Stimulated activated CD8-positive, alpha-beta memory T cell treated with anti-CD3 and anti-CD28 coated beads, Interleukin-12 subunit alpha, Interleukin-12 subunit beta, amount 100 ng/mL, for 24 hours (primary cell): ENCODE data around the gene FOXD1.
"Not testable (repeated sequence)": the region's sequence is repeated elsewhere in the genome, so short reads cannot be mapped to it uniquely, and the experiment has no call there.

Source experiments
- DNase-seq: peaks from one replicate; pipeline ENCODE4 v3.0.0-alpha.2; 2020; ENCODE audit errors: extremely low read depth

The FOXD1 gene

DNA sequence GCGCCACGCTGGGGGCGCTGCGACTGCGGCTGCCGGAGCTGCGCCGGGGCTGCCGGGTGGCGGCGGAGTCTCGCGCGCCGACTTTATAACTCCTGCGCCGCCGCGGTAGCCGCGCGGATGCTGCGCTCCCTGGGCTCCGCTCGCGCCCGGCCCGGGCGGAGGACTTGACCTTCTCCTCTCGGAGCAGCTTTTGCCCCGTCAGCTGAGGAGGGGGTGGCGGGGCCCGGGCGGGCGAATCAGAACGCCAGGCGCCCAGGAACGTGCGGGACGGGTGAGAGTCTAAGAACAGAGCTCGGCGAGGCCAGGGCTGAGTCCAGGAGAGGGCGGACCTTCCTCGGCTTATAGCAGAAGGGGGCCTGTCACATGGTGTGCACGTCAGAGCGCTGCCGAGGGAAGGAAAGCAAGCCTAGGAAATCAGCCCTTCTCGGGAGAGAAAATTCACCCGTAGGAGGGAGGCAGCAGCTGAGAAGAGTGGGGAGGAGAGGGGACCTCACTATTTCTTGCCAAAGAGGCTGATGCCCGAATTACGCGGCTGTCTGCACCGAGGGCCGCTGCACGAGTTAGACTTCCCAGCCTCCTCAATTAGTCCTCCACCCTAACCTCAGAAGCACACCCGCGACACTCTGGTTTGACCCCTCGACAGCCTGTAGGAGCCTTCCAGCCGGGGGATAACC is at the start of gene FOXD1:
TSS of gene FOXD1 (minus strand) at position 315 of the 674 bp plus-strand sequence. CDS start 415 bp downstream, outside the sequence.
- DNase-seq: no peak

DNA sequence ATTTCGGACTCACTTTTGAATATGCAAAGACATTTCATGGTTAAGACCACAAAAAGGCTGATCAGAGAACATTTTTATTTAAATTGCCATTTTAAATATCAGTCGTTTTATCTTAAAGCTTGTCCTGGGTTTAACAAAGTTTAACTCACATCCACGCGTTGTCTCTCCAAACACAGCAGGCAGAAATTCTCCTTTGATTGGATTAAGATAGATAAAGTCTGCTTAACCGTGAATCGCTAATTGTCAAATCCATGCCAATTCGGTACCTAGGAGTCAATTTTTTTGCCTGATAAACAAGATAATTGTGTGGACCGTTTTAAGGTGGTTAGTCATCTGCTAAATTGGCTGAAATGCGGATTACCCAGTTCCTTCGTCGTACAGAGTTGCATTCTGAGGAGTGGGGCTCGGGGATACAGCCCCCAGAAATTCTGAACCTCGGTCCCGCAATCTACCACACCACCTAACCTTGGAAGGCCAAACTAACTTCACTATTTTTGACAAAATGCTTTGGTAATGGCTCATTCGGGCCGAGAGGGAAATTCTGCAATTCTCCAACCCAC is 49.0 kb upstream of the FOXD1 start:
- no peak for DNase-seq

DNA sequence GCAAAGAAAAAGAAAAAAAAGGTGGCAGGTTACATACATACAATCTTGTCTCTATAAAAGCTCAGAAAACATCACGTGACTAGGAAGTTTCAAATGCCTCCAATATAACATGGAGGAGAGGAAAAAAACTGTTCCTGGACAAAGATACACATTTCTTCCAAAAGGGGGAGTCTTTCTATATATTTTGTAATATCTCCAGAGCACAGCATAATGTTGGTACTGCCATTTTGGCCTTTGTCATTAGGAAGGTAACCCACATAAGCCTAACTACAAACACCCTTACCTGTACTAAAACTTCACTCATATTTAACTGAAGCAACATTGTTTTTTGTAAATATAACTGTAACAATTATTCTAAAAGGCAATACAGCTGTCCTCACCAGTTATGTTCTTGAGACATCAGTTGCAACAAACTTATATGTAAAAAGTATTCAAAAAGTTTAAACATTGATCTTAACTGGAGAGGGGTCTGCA is 48.4 kb upstream of the FOXD1 start:
- DNase-seq: no peak

DNA sequence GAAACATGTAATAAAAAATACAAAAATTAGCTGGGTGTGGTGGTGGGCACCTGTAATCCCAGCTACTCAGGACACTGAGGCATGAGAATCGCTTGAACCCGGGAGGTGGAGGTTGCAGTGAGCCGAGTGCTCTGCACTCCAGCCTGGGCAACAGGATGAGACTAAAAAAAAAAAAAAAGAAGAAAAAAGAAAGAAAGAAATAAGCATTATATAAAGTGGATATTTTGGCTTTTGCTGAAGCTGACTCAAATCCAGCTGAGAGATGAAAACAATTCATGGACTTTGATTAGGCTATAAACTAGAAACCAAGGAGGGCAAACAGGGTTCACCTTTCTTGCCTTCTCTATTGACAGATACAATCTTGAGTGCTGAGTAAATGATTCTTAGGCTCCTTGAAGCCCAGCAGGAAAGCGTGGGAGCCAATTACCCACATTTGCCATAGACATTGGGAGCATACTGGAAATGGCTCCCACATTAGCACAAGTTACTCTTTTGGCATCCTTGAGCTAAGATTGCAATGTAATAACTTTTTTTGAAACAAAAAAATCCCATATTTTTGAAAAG is 47.3 kb upstream of the FOXD1 start:
- no peak for DNase-seq

DNA sequence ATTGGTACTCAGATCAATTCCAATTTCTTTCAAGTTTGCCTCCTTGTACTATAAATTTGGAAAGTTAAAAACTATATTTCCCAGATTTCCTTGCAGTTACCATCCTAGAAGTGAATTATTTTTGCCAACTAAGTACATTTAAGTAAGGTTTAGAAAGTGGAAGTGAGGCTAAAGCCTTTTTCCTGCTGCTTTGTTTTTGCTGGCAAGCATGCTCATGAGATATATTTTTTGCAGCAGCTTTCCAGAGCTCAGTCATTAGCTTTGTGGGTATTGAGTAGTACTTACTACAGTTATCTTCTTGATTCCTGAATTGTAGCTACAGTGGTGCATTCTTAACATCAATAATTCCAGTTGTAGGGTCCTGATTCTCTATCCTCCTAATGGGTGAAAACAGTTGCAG is 46.1 kb upstream of the FOXD1 start:
- no peak for DNase-seq

DNA sequence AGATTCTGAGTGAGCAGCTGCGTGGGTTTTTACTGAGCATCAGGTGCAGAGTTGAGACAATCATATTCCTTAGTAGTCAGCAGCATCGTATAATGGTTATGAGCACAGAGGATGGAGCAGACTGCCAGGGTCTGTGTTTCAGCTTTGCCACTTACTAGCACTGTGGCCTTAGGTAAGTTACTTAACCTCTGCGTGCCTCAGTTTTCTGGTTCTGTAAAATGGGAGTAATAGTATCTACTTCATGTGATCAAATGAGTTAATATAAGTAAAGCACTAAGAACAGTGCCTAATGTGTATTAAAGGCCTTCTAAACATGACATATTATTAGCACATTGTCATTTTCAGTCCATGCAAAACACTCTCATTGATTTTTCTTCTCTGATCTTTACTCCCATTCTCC is 44.8 kb upstream of the FOXD1 start:
- no peak for DNase-seq

DNA sequence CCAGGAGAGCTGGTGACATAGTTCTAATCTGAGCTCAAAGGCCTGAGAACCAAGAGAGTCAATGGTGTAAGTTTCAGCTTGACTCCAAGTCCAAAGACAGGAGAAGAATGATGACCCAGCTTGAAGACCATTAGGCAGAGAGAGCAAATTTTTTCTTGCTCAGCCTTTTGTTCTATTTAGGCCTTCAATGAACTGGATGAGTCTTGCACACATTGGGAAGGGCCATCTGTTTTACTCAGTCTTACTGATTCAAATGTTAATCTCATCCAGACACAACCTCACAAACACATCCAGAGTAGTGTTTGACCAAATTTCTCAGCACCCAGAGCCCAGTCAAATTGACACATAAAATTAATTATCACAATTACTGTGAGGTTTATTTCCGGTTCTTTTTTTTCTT is 42.6 kb upstream of the FOXD1 start:
- no peak for DNase-seq

DNA sequence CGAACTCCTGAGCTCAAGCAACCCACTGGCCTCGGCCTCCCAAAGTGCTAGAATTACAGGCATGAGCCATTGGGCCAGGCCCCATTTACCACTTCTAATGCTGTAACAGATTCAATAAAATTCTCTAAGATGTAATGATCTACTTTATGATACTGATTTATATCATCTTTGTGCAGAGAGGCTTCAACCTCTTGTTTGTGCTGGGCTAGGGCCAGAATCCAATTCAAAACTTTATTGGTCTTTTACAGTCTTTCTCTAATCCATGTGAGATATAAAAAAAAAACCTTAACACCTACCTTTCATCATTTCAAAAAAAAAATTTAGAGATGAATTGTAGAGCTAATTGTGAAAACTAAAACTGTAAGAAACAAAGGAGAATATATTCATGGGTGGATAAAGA is 41.5 kb upstream of the FOXD1 start:
- DNase-seq: no peak

DNA sequence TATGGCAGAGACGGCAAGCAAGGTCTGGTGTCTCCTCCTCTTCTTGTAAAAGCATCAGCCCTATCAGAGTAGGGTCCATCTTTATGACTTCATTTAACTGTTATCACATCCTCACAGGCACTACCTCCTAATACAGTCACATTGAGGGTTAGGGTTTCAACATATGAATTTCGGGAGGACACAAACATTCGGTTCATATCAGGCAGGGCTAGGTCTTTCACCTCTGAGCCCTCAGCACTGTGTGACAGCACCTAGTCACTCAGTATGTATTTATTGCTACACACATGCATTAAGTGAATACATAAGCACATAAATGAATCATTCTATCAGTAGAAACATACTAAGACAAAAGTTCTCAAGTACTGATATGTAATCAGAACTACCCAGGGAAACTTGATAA is 40.2 kb upstream of the FOXD1 start:
- DNase-seq: no peak

DNA sequence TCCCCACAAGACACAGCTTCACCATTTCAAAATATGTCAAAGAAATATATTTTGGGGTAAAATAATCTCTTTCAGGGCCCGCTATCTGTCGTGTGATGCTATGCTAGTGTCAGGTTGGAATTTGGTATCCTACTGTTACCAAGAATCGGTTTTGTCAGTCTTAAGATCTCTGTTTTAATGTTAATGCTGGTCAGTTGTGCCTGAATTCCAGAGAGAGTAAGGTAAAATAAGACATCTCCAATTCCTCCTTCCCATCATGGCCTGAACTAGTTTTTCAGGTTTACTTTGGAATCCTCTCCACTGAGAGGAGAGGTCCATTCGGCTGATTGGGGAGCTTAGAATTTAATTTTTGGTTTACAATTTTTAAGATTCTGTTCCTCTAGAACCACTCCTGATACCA is 39.2 kb upstream of the FOXD1 start:
- no peak for DNase-seq

DNA sequence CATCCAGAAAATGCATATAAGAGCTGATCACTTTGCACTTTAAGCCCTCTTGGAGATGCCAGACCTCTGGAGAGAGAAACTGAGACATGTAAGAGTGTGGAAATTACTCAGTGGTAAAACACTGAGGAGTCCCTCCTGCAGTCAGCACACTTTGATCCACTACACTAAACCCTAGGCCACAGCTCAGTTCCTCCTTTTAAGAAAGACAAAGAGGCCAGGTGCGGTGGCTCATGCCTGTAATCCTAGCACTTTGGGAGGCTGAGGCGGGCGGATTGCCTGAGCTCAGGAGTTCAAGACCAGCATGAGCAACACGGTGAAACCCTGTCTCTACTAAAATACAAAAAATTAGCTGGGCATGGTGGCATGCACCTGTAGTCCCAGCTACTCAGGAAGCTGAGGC is 38.7 kb upstream of the FOXD1 start:
- not testable (repeated sequence) for DNase-seq

DNA sequence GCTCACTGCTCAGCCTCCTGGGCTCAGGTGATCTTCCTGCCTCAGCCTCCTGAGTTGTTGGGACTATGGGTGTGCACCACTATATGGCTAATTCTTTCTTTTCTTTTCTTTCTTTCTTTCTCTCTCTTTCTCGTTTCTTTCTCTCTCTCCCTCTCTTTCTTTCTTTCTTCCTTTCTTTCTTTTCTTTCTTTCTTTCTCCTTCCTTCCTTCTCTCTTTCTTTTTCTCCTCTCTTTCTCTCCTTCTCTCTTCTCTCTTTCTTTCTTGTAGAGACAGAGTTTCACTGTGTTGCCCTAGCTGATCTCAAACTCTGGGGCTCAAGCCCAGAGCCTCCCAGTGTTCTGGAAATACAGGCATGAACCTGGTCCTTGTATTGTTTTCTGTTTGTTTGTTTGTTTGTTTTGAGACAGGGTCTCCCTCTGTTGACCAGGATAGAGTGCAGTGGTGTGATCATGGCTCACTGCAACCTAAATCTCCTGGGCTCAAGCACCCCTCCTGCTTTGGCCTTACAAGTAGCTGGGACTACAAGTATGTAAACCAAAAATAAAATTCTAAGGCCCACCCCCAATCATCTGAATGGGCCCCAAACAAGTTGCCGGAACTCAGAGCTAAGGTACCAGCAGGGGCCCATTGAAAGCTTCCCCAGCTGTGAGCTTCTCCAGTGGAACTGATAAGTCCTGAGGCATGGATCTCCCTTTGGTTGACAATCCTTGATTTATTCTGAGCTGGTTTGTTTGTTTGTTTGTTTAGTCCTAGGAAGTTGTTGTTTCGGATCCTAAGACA is 37.7 kb upstream of the FOXD1 start:
- no peak for DNase-seq

DNA sequence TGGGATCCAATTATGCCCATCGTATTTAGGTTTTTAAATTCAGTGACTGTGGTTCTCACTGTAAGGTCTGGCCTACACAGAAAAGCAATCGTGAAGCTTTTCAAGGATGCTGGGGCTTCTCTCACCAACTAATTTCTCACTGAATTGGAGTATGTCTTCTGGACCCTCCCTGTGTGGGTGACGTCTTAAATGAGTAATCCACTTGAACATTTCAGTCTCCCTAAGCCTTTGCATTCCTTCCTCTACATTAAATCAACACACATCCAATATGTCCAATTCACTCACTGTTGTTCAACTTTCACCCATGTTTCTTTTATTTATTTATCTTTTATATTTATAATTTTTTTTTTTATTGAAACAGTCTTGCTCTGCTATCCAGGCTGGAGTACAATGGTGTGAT is 37.1 kb upstream of the FOXD1 start:
- DNase-seq: no peak

DNA sequence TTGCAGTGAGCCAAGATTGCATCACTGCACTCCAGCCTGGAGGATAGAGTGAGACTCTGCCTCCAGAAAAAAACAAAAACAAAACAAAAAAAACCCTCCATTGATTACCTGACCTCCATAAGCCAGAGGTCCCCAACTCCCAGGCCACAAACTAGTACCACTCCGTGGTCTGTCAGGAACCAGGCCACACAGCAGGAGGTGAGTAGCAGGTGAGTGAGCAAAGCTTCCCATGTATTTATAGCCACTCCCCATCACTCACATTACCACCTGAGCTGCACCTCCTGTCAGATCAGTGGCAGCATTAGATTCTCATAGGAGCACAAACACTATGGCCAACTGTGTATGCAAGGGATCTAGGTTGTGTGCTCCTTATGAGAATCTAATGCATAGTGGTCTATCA is 35.9 kb upstream of the FOXD1 start:
- DNase-seq: no peak

DNA sequence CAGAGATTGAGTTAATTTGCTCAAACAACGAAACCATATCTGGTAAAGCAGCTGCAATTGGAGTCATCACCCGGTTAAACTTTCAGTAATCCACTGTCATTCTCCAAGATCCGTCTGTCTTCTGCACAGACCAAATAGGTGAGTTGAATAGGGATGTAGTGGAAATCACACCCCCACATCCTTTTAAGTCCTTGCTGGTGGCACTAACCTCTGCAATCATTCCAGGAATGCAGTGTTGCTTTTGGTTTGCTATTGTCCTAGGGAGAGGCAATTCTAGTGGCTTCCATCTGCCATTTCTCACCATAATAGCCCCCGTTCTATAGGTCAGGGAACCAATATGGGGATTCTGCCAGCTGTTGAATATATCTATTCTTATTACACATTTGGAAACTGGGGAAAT is 35.1 kb upstream of the FOXD1 start:
- DNase-seq: no peak

DNA sequence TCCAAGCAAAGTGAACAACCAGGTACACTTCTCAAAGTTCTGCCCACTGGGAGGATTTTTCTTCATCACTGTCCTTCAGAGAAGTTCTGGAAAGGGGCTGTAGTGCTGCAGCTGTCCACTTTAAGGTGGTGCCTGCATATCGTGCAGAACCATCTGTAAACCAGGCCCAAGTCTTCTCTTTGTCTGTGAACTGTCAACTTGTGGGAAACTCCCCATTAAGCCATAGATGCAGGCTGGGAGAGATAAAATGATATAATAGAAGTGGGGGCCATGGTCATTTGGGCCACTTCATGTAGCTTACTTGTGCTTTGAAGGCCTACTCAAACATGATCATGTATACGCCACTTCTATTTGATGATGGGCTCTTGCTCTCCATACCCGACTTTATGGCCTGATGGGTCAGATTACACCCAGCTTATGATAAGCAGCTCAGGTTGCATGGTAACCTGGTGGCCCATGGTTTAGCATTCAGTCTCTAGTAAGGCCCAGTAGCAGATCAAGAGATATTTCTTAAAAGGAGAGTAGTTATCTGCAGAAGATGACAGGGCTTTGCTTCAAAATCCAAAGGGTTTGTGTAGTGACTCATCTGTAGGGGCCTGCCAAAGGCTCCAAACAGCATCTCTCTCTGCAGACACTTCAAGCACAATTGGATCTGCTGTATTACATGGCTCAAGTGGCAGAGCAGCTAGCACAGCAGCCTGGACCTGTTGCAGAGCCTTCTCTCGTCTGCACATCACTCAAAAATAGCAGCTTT is 34.0 kb upstream of the FOXD1 start:
- no peak for DNase-seq

DNA sequence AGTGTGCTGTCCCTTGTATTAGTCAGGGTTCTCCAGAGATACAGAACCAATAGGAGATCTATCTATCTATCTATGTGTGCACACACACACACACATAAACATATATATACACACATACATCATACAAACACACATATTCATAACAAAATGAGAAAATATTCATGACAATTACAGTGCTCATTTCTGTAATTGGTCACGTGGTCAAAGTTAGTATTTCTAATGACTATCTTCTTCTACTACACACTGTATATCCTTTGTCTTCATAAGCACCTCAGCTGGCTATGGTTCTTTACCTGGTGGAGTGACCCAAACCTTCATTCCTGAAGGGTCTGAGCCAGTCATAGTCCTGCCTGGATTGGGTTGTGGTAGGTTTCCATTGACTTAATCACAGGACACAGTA is 31.9 kb upstream of the FOXD1 start:
- DNase-seq: no peak

DNA sequence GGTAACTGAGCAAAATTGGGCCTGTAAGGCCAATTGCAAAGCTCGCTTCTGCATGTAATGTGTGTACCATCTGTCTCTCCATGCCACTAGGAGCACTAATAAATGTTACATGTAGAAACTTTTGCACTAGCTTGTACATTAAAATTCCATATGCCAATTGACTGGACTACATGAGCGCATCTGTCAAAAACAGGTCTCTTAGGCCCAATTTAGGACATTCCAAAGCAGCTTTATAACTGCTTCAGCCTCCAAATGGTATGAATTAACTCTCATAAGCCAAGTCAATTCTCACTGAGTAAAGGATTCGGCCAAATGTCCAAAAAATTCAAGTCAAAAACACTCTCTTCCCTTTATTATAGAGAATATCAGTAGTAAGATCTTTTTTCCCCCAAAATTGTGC is 23.5 kb upstream of the FOXD1 start:
- DNase-seq: no peak

DNA sequence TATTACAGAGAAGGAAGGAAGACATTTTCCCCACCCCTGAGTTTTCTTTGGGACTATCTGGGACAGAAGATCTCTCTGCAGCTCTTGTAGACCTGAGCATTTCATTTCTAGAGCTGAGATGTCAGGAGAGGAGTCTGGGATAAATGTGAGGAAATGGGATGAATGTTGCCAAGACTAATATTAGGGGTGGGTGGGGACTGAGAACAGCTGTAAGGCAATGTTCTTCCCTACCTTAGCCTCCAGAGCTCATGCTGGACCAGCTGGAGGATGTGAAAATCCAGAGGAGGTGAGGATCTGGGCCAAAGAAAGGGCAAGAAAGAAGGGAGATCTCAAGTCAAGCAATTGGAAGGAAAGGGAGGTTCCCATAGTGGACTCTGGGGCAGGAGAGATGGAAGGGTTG is 23.1 kb upstream of the FOXD1 start:
- DNase-seq: no peak

DNA sequence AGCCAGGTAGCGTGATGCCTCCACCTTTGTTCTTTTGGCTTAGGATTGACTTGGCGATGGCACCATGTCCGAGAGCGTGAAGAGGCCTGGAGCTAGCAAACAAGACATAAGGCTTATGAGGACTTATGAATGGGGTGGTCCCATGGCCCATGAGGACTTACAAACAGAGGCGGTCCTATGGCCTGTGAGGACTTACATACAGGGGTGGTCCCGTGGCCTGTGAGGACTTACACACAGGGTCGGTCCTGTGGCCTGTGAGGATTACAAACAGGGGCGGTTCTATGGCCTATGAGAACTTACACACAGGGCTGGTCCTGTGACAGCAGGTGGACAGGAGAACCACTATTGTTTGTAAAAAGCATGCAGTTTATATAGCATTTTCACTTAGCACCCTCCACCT is 21.3 kb upstream of the FOXD1 start:
- no peak for DNase-seq

DNA sequence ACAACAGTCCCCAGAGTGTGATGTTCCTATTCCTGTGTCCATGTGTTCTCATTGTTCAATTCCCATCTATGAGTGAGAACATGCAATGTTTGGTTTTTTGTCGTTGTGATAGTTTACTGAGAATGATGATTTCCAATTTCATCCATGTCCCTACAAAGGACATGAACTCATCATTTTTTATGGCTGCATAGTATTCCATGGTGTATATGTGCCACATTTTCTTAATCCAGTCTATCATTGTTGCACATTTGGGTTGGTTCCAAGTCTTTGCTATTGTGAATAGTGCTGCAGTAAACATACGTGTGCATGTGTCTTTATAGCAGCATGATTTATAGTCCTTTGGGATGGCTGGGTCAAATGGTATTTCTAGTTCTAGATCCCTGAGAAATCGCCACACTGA is 20.1 kb upstream of the FOXD1 start:
- not testable (repeated sequence) for DNase-seq
